Measurements from ENCODE around the gene CAPN5.

- TF ChIP-seq CTCF (IDR thresholded peaks at IDR 0.05; ENCODE audit: low read depth, low read length), result no peak
- no peak for TF ChIP-seq POLR2A (IDR thresholded peaks at IDR 0.05; ENCODE audit: extremely low read depth, insufficient read length)
- TF ChIP-seq MAX (IDR thresholded peaks at IDR 0.05; ENCODE audit: low read depth, low read length), result no peak
Observed at GRCh38 chr11:77095551-77096490, 29.1 kb downstream of the CAPN5 start.

Measured in NB4 (cell line).